ENCODE results near the gene CYP39A1.
A peak's percentile ranks its signal among the peaks of the same experiment; 100 is the strongest.

The CYP39A1 gene, protein sequence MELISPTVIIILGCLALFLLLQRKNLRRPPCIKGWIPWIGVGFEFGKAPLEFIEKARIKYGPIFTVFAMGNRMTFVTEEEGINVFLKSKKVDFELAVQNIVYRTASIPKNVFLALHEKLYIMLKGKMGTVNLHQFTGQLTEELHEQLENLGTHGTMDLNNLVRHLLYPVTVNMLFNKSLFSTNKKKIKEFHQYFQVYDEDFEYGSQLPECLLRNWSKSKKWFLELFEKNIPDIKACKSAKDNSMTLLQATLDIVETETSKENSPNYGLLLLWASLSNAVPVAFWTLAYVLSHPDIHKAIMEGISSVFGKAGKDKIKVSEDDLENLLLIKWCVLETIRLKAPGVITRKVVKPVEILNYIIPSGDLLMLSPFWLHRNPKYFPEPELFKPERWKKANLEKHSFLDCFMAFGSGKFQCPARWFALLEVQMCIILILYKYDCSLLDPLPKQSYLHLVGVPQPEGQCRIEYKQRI

DNA sequence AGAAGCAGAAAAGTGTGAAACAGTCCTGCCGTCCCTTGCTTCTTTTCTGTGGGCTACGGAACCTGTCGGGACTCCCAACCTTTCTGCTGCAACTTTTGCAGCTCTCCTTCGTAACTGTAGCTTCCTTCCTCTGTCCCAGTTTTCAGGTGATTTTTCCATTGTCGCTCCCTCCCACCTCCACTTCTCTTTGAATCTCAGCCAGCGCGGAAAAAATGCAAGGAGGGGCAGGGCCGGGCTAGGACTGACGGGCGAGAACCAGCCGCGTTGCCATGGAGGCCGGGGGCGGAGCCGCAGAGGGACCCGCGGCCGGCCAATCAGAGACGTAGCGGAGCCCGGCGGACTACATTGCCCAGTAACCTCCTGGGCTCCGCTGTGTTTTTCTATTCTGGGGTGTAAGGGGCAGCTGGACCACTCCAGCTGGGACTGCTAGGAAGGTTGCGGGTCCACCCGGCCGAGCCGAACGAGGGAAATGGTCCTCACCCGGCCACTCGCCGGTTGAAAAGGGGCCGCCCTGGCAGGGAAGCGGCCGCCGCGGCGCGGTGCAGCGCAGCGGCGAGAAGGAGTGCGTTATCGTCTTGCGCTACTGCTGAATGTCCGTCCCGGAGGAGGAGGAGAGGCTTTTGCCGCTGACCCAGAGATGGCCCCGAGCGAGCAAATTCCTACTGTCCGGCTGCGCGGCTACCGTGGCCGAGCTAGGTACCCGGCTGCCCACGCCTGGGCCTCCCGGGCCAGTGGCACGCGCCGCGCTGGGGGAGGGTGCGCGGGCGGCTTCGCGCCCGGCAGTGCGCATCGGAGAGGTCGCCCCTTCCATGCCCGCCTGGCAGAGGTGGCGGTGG, at the start of gene CYP39A1, which contains the start of gene SLC25A27:
Gene CYP39A1 (minus strand): TSS at position 216 of the 836 bp plus-strand sequence. CDS start 236 bp downstream, outside the sequence.
Gene SLC25A27 (plus strand): TSS at position 373 of the 836 bp plus-strand sequence. CDS start 218 bp downstream, at position 591.
- Histone ChIP-seq H3K36me3 (ENCODE audit: control insufficient read depth, insufficient read depth, low read length, severe bottlenecking) (no peaks in the 10 kb centered on the region), H3K9ac (ENCODE audit: low read length) (peak within 1 kb of the TSS; percentile 85)

GRCh38 chr6:46699970-46700369, 47.4 kb upstream of the CYP39A1 start:
- H3K27me3 ChIP-seq (replicated peaks; ENCODE audit: control insufficient read depth, insufficient read depth, low read length): no peaks in the 10 kb centered on the region
- no peak overlapping the region for H3K9ac ChIP-seq (ENCODE audit: low read length)
- no peaks in the 10 kb centered on the region for H3K4me1 ChIP-seq (ENCODE audit: control insufficient read depth, insufficient read depth, low read length)
- no peaks in the 10 kb centered on the region for H3K9me3 ChIP-seq (ENCODE audit: control insufficient read depth, low read length)
- no peaks in the 10 kb centered on the region for H3K36me3 ChIP-seq (ENCODE audit: control insufficient read depth, insufficient read depth, low read length, severe bottlenecking)
- H3K4me3 ChIP-seq (ENCODE audit: low read length): no peak overlapping the region
- DNase-seq (ENCODE audit: low read depth): no peak

More for the DNA sequence above, at the start of gene CYP39A1, which contains the start of gene SLC25A27:
- peak within 1 kb of the TSS; percentile 91 for H3K4me3 ChIP-seq (ENCODE audit: low read length)
- H3K4me1 ChIP-seq (ENCODE audit: control insufficient read depth, insufficient read depth, low read length): peaks cover 12% of the 10 kb centered on the region
- no peaks in the 10 kb centered on the region for H3K27me3 ChIP-seq (replicated peaks; ENCODE audit: control insufficient read depth, insufficient read depth, low read length)
- peak; percentile 97 for DNase-seq (ENCODE audit: low read depth)
- no peaks in the 10 kb centered on the region for H3K9me3 ChIP-seq (ENCODE audit: control insufficient read depth, low read length)

DNA sequence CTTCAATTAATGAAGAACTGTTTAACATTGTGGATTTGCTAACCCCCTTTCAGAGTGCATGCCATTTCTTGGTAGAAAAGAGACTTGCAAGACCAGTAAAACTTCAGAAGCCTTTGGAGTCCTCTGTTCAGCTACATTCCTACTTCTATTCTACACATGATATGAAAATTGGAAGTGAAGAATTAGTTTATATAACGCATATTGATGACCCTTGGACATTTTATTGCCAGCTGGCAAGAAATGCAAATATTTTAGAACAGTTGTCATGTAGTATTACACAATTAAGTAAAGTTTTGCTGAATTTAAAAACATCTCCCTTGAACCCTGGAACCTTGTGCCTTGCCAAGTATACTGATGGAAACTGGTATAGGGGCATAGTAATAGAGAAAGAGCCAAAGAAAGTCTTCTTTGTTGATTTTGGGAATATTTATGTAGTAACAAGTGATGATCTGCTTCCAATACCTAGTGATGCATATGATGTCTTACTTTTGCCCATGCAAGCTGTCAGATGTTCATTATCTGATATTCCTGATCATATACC, 38.4 kb upstream of the CYP39A1 start:
- no peak overlapping the region for H3K4me3 ChIP-seq (ENCODE audit: low read length)
- no peak for DNase-seq (ENCODE audit: low read depth)
- no peaks in the 10 kb centered on the region for H3K9me3 ChIP-seq (ENCODE audit: control insufficient read depth, low read length)
- H3K4me1 ChIP-seq (ENCODE audit: control insufficient read depth, insufficient read depth, low read length): peaks cover 19% of the 10 kb centered on the region
- H3K9ac ChIP-seq (ENCODE audit: low read length): no peak overlapping the region
- no peaks in the 10 kb centered on the region for H3K27me3 ChIP-seq (replicated peaks; ENCODE audit: control insufficient read depth, insufficient read depth, low read length)
- H3K36me3 ChIP-seq (ENCODE audit: control insufficient read depth, insufficient read depth, low read length, severe bottlenecking): no peaks in the 10 kb centered on the region

DNA sequence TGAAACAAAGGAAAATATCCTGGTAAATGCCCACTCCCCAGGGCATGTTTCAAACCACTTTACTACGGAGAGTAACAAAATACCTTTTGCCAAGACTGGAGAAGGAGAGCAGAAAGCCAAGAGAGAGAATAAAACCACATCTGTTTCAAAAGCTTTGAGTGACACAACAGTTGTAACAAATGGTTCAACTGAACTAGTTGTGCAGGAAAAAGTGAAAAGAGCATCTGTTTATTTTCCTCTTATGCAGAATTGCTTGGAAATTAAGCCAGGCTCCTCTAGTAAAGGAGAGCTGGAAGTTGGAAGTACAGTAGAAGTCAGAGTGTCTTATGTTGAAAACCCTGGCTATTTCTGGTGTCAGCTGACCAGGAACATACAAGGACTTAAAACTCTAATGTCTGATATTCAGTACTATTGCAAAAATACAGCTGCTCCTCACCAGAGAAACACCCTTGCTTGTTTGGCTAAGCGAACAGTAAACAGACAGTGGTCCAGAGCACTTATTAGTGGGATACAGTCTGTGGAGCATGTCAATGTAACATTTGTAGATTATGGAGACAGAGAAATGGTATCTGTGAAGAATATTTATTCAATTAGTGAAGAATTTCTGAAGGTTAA, 37.6 kb upstream of the CYP39A1 start:
- DNase-seq (ENCODE audit: low read depth): no peak
- peaks cover 19% of the 10 kb centered on the region for H3K4me1 ChIP-seq (ENCODE audit: control insufficient read depth, insufficient read depth, low read length)
- H3K27me3 ChIP-seq (replicated peaks; ENCODE audit: control insufficient read depth, insufficient read depth, low read length): no peaks in the 10 kb centered on the region
- no peaks in the 10 kb centered on the region for H3K36me3 ChIP-seq (ENCODE audit: control insufficient read depth, insufficient read depth, low read length, severe bottlenecking)
- no peaks in the 10 kb centered on the region for H3K9me3 ChIP-seq (ENCODE audit: control insufficient read depth, low read length)
- no peak overlapping the region for H3K4me3 ChIP-seq (ENCODE audit: low read length)
- no peak overlapping the region for H3K9ac ChIP-seq (ENCODE audit: low read length)

DNA sequence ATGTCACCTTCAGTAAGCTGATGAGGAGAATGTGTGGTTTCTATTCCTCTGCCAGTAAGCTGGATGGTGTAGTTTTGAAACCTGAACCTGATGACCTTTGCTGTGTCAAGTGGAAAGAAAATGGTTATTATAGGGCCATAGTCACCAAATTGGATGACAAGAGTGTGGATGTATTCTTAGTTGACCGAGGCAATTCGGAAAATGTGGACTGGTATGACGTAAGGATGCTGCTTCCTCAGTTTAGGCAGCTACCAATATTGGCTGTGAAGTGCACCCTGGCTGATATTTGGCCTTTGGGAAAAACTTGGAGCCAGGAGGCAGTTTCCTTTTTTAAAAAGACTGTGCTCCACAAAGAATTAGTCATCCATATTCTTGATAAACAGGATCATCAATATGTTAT, 37.0 kb upstream of the CYP39A1 start:
- no peaks in the 10 kb centered on the region for H3K36me3 ChIP-seq (ENCODE audit: control insufficient read depth, insufficient read depth, low read length, severe bottlenecking)
- H3K4me3 ChIP-seq (ENCODE audit: low read length): no peak overlapping the region
- H3K4me1 ChIP-seq (ENCODE audit: control insufficient read depth, insufficient read depth, low read length): peaks cover 19% of the 10 kb centered on the region
- H3K9me3 ChIP-seq (ENCODE audit: control insufficient read depth, low read length): no peaks in the 10 kb centered on the region
- H3K27me3 ChIP-seq (replicated peaks; ENCODE audit: control insufficient read depth, insufficient read depth, low read length): no peaks in the 10 kb centered on the region
- H3K9ac ChIP-seq (ENCODE audit: low read length): no peak overlapping the region
- no peak for DNase-seq (ENCODE audit: low read depth)

DNA sequence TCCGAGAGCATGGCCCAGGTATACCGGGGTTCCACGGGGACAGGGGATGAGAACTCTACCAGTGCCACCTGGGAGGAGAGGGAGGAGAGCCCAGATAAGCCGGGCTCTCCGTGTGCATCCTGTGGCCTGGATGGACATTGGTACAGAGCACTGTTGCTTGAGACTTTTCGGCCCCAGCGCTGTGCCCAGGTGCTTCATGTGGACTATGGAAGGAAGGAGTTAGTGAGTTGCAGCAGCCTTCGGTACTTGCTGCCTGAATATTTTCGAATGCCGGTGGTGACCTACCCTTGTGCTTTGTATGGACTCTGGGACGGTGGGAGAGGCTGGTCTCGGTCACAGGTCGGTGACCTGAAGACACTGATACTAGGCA, 36.3 kb upstream of the CYP39A1 start:
- Histone ChIP-seq H3K9me3 (ENCODE audit: control insufficient read depth, low read length) (no peaks in the 10 kb centered on the region), H3K36me3 (ENCODE audit: control insufficient read depth, insufficient read depth, low read length, severe bottlenecking) (no peaks in the 10 kb centered on the region), H3K9ac (ENCODE audit: low read length) (no peak overlapping the region), H3K4me1 (ENCODE audit: control insufficient read depth, insufficient read depth, low read length) (peaks cover 19% of the 10 kb centered on the region), H3K27me3 (replicated peaks; ENCODE audit: control insufficient read depth, insufficient read depth, low read length) (no peaks in the 10 kb centered on the region), H3K4me3 (ENCODE audit: low read length) (no peak overlapping the region)
- DNase-seq (ENCODE audit: low read depth): no peak

DNA sequence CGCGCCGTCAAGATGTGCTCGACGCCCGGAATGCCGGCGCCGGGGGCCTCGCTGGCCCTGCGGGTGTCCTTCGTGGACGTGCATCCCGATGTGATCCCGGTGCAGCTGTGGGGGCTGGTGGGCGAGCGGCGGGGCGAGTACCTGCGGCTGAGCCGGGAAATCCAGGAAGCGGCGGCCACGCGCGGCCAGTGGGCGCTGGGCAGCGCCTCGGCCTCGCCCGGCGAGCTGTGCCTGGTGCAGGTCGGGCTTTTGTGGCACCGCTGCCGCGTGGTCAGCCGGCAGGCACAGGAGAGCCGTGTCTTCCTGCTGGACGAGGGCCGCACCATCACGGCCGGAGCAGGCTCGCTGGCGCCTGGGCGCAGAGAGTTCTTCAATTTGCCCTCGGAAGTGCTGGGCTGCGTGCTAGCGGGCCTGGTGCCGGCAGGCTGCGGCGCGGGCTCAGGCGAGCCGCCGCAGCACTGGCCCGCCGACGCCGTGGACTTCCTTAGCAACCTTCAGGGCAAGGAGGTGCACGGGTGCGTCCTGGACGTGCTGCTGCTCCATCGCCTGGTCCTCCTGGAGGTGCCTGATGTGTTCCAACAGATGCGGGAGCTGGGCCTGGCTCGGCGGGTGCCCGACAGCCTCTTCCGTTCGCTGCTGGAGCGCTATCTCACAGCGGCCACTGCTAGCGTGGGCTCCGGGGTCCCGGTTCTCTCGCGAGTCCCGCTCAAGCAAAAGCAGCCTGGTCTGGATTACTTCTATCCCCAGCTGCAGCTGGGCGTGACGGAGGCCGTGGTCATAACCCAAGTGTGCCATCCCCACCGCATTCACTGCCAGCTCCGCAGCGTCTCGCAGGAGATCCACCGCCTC, 35.7 kb upstream of the CYP39A1 start:
- Histone ChIP-seq H3K9me3 (ENCODE audit: control insufficient read depth, low read length) (no peaks in the 10 kb centered on the region), H3K9ac (ENCODE audit: low read length) (no peak overlapping the region), H3K36me3 (ENCODE audit: control insufficient read depth, insufficient read depth, low read length, severe bottlenecking) (no peaks in the 10 kb centered on the region), H3K4me1 (ENCODE audit: control insufficient read depth, insufficient read depth, low read length) (peaks cover 19% of the 10 kb centered on the region), H3K27me3 (replicated peaks; ENCODE audit: control insufficient read depth, insufficient read depth, low read length) (no peaks in the 10 kb centered on the region), H3K4me3 (ENCODE audit: low read length) (no peak overlapping the region)
- no peak for DNase-seq (ENCODE audit: low read depth)

- H3K27me3 ChIP-seq (replicated peaks; ENCODE audit: control insufficient read depth, insufficient read depth, low read length): no peaks in the 10 kb centered on the region
- no peaks in the 10 kb centered on the region for H3K36me3 ChIP-seq (ENCODE audit: control insufficient read depth, insufficient read depth, low read length, severe bottlenecking)
- H3K4me1 ChIP-seq (ENCODE audit: control insufficient read depth, insufficient read depth, low read length): peaks cover 19% of the 10 kb centered on the region
- no peak within 1 kb of the TSS for H3K4me3 ChIP-seq (ENCODE audit: low read length)
- H3K9me3 ChIP-seq (ENCODE audit: control insufficient read depth, low read length): no peaks in the 10 kb centered on the region
- DNase-seq (ENCODE audit: low read depth): no peak
- no peak within 1 kb of the TSS for H3K9ac ChIP-seq (ENCODE audit: low read length)
Measured at GRCh38 chr6:46687619-46688097, 35.0 kb upstream of the CYP39A1 start, which contains the start of gene TDRD6. Gene TDRD6, plus strand, starts transcription at chr6:46687885. Its CDS starts 244 bp downstream, at chr6:46688129.

- DNase-seq (ENCODE audit: low read depth): peak; percentile 16
- Histone ChIP-seq H3K9ac (ENCODE audit: low read length) (no peak overlapping the region), H3K4me3 (ENCODE audit: low read length) (no peak overlapping the region), H3K9me3 (ENCODE audit: control insufficient read depth, low read length) (no peaks in the 10 kb centered on the region), H3K4me1 (ENCODE audit: control insufficient read depth, insufficient read depth, low read length) (peaks cover 3% of the 10 kb centered on the region), H3K27me3 (replicated peaks; ENCODE audit: control insufficient read depth, insufficient read depth, low read length) (no peaks in the 10 kb centered on the region), H3K36me3 (ENCODE audit: control insufficient read depth, insufficient read depth, low read length, severe bottlenecking) (no peaks in the 10 kb centered on the region)
Measured at GRCh38 chr6:46684771-46685170, 32.2 kb upstream of the CYP39A1 start.

DNA sequence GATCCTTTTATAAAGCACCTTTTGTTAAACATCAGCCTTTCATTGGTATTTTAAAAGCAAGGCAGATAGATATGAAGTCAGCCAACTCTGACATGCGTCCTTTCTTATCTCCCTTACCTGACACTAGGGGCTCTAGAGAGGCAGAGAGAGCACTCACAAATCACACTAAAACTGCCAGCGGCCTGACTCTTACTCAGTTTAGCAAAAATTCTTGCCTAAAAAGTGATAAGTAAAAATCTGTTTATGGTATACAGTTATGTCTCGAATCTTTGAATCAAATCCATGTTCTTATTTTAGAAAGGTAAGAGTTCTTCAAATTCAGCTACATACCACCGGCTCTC, 24.7 kb upstream of the CYP39A1 start:
- DNase-seq (ENCODE audit: low read depth): no peak
- no peaks in the 10 kb centered on the region for H3K9me3 ChIP-seq (ENCODE audit: control insufficient read depth, low read length)

More for the DNA sequence above, 24.7 kb upstream of the CYP39A1 start:
- Histone ChIP-seq H3K27me3 (replicated peaks; ENCODE audit: control insufficient read depth, insufficient read depth, low read length) (no peaks in the 10 kb centered on the region), H3K9ac (ENCODE audit: low read length) (no peak overlapping the region), H3K4me3 (ENCODE audit: low read length) (no peak overlapping the region), H3K36me3 (ENCODE audit: control insufficient read depth, insufficient read depth, low read length, severe bottlenecking) (peaks cover 7% of the 10 kb centered on the region), H3K4me1 (ENCODE audit: control insufficient read depth, insufficient read depth, low read length) (peaks cover 5% of the 10 kb centered on the region)
